ENCODE measurements around the gene BAZ2B. TPM values are rescaled to one million over a fixed set of nuclear protein-coding genes. Genes with fewer than 3 reads are reported as not detected.
A peak's percentile ranks its signal among the peaks of the same experiment; 100 is the strongest.
"Not testable (repeated sequence)": the region's sequence is repeated elsewhere in the genome, so short reads cannot be mapped to it uniquely, and the experiment has no call there.

BAZ2B gene
- total RNA-seq, 1 experiment from 2014 or later, result 17.2 TPM

DNA sequence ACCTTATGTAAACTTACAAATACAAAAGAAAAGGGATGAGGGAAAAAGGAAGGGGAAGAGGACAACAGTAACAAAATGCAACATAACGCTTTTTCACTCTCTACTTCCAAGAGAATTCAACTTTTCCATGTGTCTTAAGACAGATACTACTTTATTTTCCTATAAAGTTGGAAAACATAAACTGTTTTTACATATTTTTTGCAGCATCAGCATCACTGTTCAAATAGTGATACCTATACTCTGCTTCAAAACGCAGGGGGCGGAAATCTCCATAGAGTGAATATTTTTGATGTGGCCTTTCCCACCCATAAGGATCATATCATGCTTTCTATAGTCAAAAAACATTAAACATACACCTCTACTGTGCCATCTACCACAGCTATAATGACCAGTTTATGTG, 77.5 kb downstream of the BAZ2B start:
- DNase-seq (ENCODE audit: low spot score), result no peak

GRCh38 chr2:159535261-159535660, 81.1 kb downstream of the BAZ2B start:
- DNase-seq (ENCODE audit: low spot score), result not testable (repeated sequence)

- DNase-seq (ENCODE audit: low spot score), result no peak
Measured at GRCh38 chr2:159531475-159531874, 84.9 kb downstream of the BAZ2B start.

GRCh38 chr2:159526433-159526832, 89.9 kb downstream of the BAZ2B start:
- DNase-seq (ENCODE audit: low spot score), result no peak

- no peak for DNase-seq (ENCODE audit: low spot score)
Measured at GRCh38 chr2:159525012-159525411, 91.3 kb downstream of the BAZ2B start.

DNA sequence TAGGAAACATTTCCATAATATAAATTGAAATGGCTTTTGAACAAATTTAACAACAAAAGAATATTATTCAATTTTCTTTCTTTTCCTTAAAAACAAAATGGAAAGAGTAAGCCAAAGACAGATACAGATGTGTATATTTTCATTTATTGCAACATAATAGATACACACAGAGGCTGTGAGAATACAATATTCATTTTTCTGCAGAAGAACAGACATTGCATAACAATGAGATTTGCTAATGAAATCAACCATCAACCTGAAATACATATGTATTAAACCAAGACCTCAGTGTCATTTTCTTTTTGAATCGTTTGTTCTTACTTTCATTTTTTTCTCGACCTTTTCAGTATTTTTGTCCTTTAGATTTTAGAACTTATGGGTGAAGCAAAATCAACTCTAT, 95.1 kb downstream of the BAZ2B start:
- no peak for DNase-seq (ENCODE audit: low spot score)

GRCh38 chr2:159518321-159519005, 97.9 kb downstream of the BAZ2B start:
- no peak for DNase-seq (ENCODE audit: low spot score)

- DNase-seq (ENCODE audit: low spot score), result peak; percentile 31
Measured at GRCh38 chr2:159516241-159516758, 100.0 kb downstream of the BAZ2B start.

GRCh38 chr2:159515441-159515840, 100.9 kb downstream of the BAZ2B start:
- no peak for DNase-seq (ENCODE audit: low spot score)

GRCh38 chr2:159513745-159514144, 102.6 kb downstream of the BAZ2B start:
- no peak for DNase-seq (ENCODE audit: low spot score)

- DNase-seq (ENCODE audit: low spot score), result no peak
Measured at GRCh38 chr2:159508140-159508539, 108.2 kb downstream of the BAZ2B start.

DNA sequence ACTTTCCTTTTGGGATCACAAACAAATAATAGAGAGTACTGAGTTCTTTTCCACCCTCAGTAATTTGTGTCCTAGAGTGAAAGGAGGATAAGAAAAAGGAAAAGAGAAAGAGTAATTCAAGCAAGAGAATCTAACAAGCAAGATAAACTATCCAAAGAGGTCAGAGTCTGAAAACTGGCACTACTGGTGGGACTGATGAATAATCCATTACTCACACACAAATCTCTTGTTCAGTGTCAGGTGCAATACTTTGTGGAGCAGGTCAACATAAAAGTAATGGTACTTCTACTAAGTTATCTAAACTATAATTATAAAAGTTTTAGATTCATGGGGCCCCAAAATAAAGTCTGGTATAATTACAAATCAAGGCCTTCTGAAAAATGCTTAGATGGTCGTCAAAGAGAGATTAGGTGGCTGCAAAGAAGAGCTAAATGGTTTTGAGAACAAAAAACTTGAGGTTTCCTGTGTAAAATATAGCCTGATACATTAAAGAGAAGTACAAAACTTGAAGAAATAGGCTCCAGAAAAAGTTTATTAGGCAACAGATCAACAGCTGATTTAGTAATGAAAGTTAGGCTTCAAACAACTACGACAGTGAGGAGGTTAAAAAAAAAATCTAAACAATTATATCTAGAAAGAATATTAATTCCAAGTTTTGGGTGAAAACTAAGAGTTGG, 109.4 kb downstream of the BAZ2B start:
- DNase-seq (ENCODE audit: low spot score), result no peak

DNA sequence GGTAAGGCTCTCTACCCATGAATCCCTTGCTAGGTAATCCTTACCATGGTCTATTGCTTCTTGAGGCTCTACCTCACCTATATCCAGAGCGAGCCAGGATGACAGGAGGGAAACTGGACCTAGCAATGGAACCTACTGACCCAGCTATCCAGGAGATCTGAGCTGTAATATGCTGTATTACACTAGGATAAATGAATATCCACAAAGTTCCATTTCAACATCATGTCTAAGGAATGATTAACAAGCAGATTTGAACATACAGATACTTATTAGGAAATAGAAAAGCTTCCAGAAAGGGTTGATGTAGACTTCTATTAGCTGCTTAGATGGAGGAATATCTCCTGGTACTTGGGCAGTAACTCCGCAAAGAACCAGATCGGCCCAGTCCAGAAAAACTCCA, 110.1 kb downstream of the BAZ2B start:
- DNase-seq (ENCODE audit: low spot score), result no peak

DNA sequence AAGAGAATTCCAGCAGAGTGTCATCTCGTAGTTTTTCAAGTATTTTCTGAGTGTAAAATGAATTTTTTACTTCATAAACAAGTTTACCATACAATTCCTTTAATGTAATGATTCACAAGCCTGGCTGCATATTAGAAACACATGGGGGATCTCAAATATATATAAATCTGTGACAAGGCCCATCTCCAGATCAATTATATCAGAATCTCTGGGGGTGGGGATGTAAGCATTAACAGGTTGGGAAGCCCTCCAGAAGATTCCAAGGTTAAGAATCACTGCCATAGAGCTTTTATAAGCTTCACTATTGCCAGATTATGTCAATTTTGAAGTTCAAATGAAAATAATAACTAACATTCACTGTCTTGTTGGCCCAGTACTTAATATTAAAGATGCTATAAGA, 111.2 kb downstream of the BAZ2B start:
- no peak for DNase-seq (ENCODE audit: low spot score)

GRCh38 chr2:159501743-159502142, 114.6 kb downstream of the BAZ2B start:
- no peak for DNase-seq (ENCODE audit: low spot score)

DNA sequence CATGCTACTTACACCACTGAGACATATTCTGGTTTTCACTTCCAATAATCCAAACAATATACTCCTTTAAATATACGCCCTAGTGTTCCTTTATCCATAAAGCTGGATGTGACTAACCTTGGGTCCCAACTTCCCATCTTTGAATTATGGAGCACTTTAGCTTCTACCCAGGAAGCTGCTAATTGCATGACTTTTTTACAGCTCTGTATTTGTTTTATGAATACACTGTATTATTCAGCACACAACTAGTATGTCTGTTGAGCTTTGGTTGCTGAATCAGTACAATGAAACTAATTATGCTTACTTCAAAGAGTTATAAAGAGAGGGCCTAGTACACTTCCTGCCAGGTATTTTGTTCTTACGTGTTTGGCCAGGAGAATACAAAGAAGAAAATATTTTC, 118.5 kb downstream of the BAZ2B start:
- DNase-seq (ENCODE audit: low spot score), result no peak

- DNase-seq (ENCODE audit: low spot score), result peak; percentile 64
Measured at GRCh38 chr2:159497256-159497655, 119.1 kb downstream of the BAZ2B start.

DNA sequence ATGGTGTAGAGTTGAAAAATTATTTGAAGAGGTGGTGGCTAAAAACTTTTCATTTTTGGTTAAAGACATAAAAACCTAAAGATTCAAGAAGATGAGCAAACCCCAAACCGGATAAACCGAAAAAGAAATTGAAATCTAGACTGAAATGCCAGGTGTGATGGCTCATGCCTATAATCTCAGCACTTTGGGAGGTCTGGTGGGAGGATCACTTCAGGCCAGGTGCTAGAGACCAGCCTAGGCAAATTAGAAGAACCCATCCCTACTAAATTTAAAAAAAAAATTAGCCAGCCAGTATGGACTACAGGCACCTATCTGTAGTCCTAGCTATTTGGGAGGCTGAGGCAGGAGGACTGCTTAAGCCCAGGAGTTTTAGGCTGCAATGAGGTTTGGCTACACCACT, 126.9 kb downstream of the BAZ2B start:
- no peak for DNase-seq (ENCODE audit: low spot score)

DNA sequence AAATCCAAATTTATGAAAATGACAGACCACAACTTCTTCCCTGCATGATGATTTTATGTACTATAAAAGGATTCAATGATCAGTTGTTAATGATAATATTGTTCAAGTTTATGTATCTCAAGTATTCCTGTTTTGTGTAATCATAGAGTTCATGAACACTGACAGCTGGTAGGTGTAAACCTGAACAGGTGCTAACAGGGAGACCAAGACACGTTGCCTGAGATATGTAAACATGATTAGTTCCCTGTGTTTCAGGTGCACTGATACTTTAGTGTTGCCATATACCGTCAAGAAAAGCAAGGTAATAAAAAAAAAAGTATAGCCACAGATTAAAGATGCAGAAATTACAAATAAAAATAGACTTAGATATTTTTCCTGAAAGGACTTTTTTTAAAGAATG, 131.8 kb downstream of the BAZ2B start:
- DNase-seq (ENCODE audit: low spot score), result no peak

- DNase-seq (ENCODE audit: low spot score), result no peak
Measured at GRCh38 chr2:159476329-159476728, 140.0 kb downstream of the BAZ2B start.

DNA sequence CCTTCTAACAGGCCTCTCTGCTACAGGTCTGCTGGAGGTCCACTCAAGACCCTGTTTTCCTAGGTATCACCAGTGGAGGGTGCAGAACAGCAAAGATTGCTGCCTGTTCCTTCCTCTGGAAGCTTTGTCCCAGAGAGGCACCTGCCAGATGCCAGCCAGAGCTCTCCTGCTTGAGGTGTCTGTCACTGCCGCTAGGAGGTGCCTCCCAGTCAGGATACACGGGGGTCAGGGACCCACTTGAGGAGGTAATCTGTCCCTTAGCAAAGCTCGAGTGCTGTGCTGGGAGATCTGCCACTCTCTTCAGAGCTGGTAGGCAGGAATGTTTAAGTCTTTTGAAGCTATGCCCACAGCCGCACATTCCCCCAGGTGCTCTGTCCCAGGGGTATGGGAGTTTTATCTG, 140.6 kb downstream of the BAZ2B start:
- no peak for DNase-seq (ENCODE audit: low spot score)

DNA sequence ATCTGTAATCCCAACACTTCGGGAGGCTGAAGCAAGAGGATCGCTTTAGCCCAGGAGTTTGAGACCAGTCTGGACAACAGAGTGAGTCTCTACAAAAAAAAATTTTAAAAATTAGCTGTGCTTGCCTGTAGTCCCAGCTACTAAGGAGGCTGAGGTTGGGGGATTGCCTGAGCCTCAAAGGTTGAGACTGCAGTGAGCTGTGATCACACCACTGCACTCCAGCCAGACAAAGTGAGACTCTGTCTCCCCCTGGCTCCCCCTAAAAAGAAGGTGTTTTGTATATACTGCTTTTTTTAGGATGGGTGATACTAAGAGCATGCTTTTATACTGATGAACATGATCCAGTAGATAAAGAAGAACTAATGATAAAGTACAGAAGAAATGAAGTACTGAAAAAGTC, 145.0 kb downstream of the BAZ2B start:
- DNase-seq (ENCODE audit: low spot score), result no peak

- no peak for DNase-seq (ENCODE audit: low spot score)
Measured at GRCh38 chr2:159468257-159468656, 148.1 kb downstream of the BAZ2B start.
